Prostate gland (tissue), 2 donors: ENCODE results near the gene MTHFD2. TPM values are rescaled to one million over a fixed set of nuclear protein-coding genes. Genes with fewer than 3 reads are reported as not detected.
"Not testable (repeated sequence)": the region's sequence is repeated elsewhere in the genome, so short reads cannot be mapped to it uniquely, and the experiment has no call there.

Source experiments
- DNase-seq: peaks from one replicate; pipeline ENCODE4 v3.0.0-alpha.2; 2019; ENCODE audit warnings: low spot score
- H3K27ac ChIP-seq, 2 donors: fragments of 200-600 bp; sonication (generic); 2 replicates each; pipeline ENCODE4 v1.5.1; 2017 to 2019
- H3K27me3 ChIP-seq: fragments of 200-600 bp; sonication (generic); replicated peaks from 2 replicates; pipeline ENCODE4 v1.5.1; 2019; ENCODE audit not compliant: insufficient read depth
- H3K36me3 ChIP-seq, 2 donors: fragments of 200-600 bp; sonication (generic); 1 replicate in 1 of 2; 2 replicates in 1 of 2; pipeline versions ENCODE4 v1.5.1 to v1.8.1; 2017 to 2019
- H3K4me1 ChIP-seq: fragments of 200-600 bp; sonication (generic); replicated peaks from 2 replicates; pipeline ENCODE4 v1.5.1; 2019
- H3K4me3 ChIP-seq, 2 donors: fragments of 200-600 bp; sonication (generic); 2 replicates each; pipeline ENCODE4 v1.5.1; 2017 to 2019
- H3K9me3 ChIP-seq: fragments of 200-600 bp; sonication (generic); 2 replicates; pipeline ENCODE4 v1.5.1; 2017
- POLR2A ChIP-seq: fragments of 450-650 bp; IDR thresholded peaks from one replicate; pipeline ENCODE4 v1.6.1; 2016; ENCODE audit warnings: antibody characterized with exemption, mild to moderate bottlenecking
- POLR2AphosphoS5 ChIP-seq: sonication (generic); formaldehyde crosslinking; IDR thresholded peaks from one replicate; pipeline ENCODE4 v1.6.1; 2017; ENCODE audit warnings: antibody characterized with exemption
- WGBS: methylation state at CpG from one replicate; pipeline ENCODE4 v1.1.5; 2018; 5-methylcytosine and 5-hydroxymethylcytosine counted together
- intact Hi-C: fragments of 100-400 bp; cut with DNase I; formaldehyde crosslinking; loops from one replicate; pipeline ENCODE4 v1.14.2; 2022
- total RNA-seq, 2 donors: library from RNA; depleted of rRNA; stranded (reverse); fragments of >200 nt; gene quantifications; one replicate each; pipeline ENCODE4 v1.1.0, GENCODE V29; 2016
- TF ChIP-seq, protein P1 (sequence below), 4 experiments: fragments of 200-600 bp in 2 of 4; fragments of 450-650 bp in 2 of 4; sonication (generic) in 2 of 4; IDR thresholded peaks; 1 replicate in 3 of 4; 2 replicates in 1 of 4; pipeline ENCODE4 v1.5.1; 2016 to 2019; ENCODE audit warnings: antibody characterized with exemption in 4 of 4, mild to moderate bottlenecking in 2 of 4, moderate library complexity in 2 of 4

The MTHFD2 gene
- total RNA-seq, 2 donors from 2014 or later, result 16.9 to 25.6 TPM

DNA sequence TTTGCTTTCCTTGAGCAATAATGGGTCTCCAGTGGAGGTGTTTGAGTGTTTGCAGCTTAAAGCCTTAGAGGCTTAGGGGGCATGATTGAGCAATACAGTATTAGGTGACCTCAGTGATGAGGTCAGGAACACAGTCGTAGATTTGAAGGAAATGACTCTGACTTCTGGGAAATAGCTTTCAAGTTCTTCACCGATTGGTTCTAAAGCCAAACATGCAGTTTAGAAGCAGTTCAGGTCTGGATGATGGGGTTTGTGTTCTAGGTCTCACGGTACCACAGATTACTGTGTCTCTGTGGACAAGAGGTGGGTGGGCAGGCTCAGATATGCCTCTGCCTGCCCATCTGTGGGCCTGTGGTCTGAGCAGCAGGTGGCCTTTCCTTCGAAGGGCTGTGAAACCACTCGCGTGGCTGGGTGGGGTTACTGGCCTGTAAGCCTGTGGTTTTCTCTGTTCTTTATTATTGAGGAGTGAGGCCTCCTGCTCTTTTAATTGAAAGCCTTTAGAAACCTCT lies 7.8 kb downstream of the MTHFD2 start:
- 71% methylated on average over 6 of the region's 6 CpGs for WGBS
- no peak overlapping the region for H3K4me3 ChIP-seq
- no peaks in the 10 kb centered on the region for H3K27me3 ChIP-seq
- intact Hi-C loops, result no loop called here
- no peaks in the 10 kb centered on the region for H3K36me3 ChIP-seq
- peak overlapping the region; percentile 23 to 50 for H3K27ac ChIP-seq
- no peak for DNase-seq
- H3K9me3 ChIP-seq, result no peaks in the 10 kb centered on the region
- no peaks in the 10 kb centered on the region for H3K4me1 ChIP-seq
- TF ChIP-seq POLR2AphosphoS5 (no peak), POLR2A (no peak)
- TF ChIP-seq, protein P1, sequence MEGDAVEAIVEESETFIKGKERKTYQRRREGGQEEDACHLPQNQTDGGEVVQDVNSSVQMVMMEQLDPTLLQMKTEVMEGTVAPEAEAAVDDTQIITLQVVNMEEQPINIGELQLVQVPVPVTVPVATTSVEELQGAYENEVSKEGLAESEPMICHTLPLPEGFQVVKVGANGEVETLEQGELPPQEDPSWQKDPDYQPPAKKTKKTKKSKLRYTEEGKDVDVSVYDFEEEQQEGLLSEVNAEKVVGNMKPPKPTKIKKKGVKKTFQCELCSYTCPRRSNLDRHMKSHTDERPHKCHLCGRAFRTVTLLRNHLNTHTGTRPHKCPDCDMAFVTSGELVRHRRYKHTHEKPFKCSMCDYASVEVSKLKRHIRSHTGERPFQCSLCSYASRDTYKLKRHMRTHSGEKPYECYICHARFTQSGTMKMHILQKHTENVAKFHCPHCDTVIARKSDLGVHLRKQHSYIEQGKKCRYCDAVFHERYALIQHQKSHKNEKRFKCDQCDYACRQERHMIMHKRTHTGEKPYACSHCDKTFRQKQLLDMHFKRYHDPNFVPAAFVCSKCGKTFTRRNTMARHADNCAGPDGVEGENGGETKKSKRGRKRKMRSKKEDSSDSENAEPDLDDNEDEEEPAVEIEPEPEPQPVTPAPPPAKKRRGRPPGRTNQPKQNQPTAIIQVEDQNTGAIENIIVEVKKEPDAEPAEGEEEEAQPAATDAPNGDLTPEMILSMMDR (IDR thresholded peaks at IDR 0.05), result no peak

DNA sequence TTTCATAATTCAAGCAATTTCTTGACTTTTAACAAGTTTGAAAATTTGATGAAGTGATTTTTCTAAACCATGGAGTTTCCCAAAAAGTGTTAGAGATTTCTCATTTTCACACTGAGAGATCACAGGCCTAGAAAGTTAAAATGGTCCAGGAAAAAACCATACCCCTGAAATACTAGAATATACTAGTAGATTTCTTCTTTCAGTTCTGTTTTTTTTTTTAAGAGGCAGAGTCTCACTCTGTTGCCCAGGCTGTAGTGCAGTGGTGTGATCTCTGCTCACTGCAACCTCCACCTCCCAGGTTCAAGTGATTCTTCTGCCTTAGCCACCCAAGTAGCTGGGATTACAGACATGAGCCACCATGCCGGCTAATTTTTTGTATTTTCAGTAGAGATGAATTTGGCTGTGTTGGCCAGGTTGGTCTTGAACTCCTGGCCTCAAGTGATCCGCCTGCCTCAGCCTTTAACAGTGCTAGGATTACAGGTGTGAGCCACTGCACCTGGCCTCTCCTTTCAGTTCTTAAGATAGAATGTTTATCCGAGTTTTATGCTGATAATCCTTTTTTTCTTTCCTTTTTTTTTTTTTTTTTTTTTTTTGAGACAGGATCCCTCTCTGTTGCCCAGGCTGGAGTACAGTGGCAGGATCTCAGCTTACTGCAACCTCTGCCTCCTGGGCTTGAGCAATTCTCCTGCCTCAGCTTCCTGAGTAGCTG lies 14.4 kb downstream of the MTHFD2 start:
- no peak for DNase-seq
- TF ChIP-seq POLR2A, result no peak
- TF ChIP-seq POLR2AphosphoS5, result no peak
- TF ChIP-seq, protein P1 (IDR thresholded peaks at IDR 0.05), result no peak
- WGBS, result 93% methylated on average over 3 of the region's 3 CpGs
- no peaks in the 10 kb centered on the region for H3K36me3 ChIP-seq
- H3K4me3 ChIP-seq, result no peak overlapping the region
- H3K27ac ChIP-seq, result no peak overlapping the region
- no peaks in the 10 kb centered on the region for H3K9me3 ChIP-seq
- intact Hi-C loops, result no loop called here
- no peaks in the 10 kb centered on the region for H3K4me1 ChIP-seq
- H3K27me3 ChIP-seq, result no peaks in the 10 kb centered on the region

DNA sequence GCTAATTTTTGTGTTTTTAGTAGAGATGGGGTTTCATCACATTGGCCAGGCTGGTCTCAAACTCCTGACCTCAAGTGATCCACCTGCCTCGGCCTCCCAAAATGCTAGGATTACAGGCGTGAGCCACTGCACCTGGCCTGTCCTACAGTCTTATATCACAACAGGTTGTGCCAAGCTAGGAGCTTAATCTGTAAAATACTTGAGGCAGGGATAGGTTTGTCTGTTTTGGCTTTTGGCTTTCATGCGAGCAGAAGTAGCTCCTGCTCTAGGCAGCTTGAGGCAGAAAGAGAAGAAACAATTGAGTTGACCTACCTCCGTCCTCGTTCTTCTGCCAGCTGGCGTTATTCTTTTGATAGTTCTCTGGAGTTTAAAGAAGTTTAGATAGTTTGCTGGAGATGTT lies 17.4 kb downstream of the MTHFD2 start:
- 94% methylated on average over 6 of the region's 6 CpGs for WGBS
- H3K27me3 ChIP-seq, H3K9me3 ChIP-seq, H3K4me1 ChIP-seq, H3K4me3 ChIP-seq, intact Hi-C loops, H3K27ac ChIP-seq, H3K36me3 ChIP-seq, DNase-seq: not testable (repeated sequence)

DNA sequence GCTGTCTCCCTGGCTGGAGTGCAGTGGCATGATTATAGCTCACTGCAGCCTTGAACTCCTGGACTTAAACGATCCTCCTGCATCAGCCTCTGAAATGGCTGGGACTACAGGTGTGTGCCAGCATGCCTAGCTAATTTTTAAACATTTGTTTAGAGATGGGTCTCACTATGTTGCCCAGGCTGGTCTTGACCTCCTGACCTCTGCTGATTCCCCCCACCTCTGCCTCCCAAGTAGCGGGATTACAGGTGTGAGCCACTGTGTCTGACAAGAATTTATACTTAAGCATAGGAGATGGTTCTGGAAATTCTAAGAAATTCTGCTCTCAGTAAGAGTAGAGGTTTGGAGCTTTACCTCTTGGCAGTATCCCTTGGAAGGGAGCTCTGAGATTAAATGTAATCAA lies 18.2 kb downstream of the MTHFD2 start:
- TF ChIP-seq POLR2AphosphoS5, result no peak
- no peak for TF ChIP-seq POLR2A
- TF ChIP-seq, protein P1 (IDR thresholded peaks at IDR 0.05), result no peak
- Histone ChIP-seq H3K4me1 (no peaks in the 10 kb centered on the region), H3K36me3 (no peaks in the 10 kb centered on the region), H3K4me3 (no peak overlapping the region), H3K27ac (no peak overlapping the region), H3K9me3 (no peaks in the 10 kb centered on the region), H3K27me3 (no peaks in the 10 kb centered on the region)
- WGBS, result 91% methylated on average over 2 of the region's 2 CpGs
- intact Hi-C loops, result no loop called here
- DNase-seq, result no peak

DNA sequence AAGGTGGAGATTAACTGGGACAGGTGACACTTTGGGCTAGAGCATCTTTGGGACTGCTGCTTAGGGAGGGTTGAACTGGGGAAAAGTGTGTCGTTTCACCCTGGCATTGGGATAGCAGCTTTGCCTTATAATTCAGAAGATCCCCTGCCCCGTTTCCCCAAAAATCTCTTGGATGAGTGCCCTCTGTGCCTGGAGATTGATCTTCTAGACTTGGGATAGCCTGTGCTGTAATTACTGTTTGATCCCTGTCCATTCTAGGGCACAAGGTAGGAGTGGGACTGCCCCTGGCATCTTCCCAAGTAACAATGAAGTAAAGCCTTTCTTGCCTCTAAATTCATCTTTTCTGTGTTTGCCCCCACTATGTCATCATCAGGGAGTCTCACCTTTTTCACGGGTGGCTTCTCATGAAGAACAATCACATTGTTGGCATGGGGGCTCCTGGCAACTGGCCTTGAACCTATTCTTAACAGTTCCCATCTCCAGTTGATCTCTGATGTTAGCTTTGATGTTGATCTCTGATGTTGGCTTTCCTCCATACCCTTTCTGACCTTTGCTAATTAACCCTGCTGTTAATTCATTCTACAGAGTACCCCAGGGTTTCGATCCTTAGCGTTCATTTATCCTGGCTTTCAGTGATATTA lies 21.6 kb downstream of the MTHFD2 start:
- H3K4me3 ChIP-seq, result no peak overlapping the region
- no peaks in the 10 kb centered on the region for H3K27me3 ChIP-seq
- no peak for DNase-seq
- 88% methylated on average over 5 of the region's 5 CpGs for WGBS
- H3K36me3 ChIP-seq, result no peaks in the 10 kb centered on the region
- intact Hi-C loops, result no loop called here
- H3K27ac ChIP-seq, result no peak overlapping the region
- no peaks in the 10 kb centered on the region for H3K9me3 ChIP-seq
- H3K4me1 ChIP-seq, result no peaks in the 10 kb centered on the region
- no peak for TF ChIP-seq POLR2A
- TF ChIP-seq, protein P1 (IDR thresholded peaks at IDR 0.05), result no peak
- no peak for TF ChIP-seq POLR2AphosphoS5
